GM19468 (cell line): ENCODE results near the gene TPCN2.

Source experiments
- ATAC-seq: cut with Tn5 transposase; IDR thresholded peaks from one replicate; pipeline ENCODE4 v1.9.1; 2021; ENCODE audit warnings: mild to moderate bottlenecking, moderate library complexity, moderate number of reproducible peaks; ENCODE audit not compliant: unreplicated experiment; ENCODE audit errors: extremely low read depth

The TPCN2 gene

GRCh38 chr11:69089258-69089657 lies 40.5 kb downstream of the TPCN2 start:
- no peak for ATAC-seq

GRCh38 chr11:69091638-69092165 lies 43.0 kb downstream of the TPCN2 start:
- no peak for ATAC-seq

- no peak for ATAC-seq
These were observed 43.5 kb downstream of the TPCN2 start for GRCh38 chr11:69092263-69092662.

- no peak for ATAC-seq
These were observed 44.4 kb downstream of the TPCN2 start for GRCh38 chr11:69093106-69093505.

GRCh38 chr11:69094111-69094914 lies 45.6 kb downstream of the TPCN2 start:
- no peak for ATAC-seq

GRCh38 chr11:69094915-69095290 lies 46.2 kb downstream of the TPCN2 start:
- ATAC-seq, result no peak

GRCh38 chr11:69095300-69095699 lies 46.6 kb downstream of the TPCN2 start:
- ATAC-seq, result no peak

GRCh38 chr11:69096473-69096872 lies 47.7 kb downstream of the TPCN2 start:
- no peak for ATAC-seq

GRCh38 chr11:69097263-69097662 lies 48.5 kb downstream of the TPCN2 start:
- no peak for ATAC-seq

GRCh38 chr11:69099180-69099579 lies 50.4 kb downstream of the TPCN2 start:
- ATAC-seq, result no peak

- ATAC-seq, result no peak
These were observed 51.9 kb downstream of the TPCN2 start for GRCh38 chr11:69100454-69101114.

- ATAC-seq, result no peak
These were observed 52.5 kb downstream of the TPCN2 start for GRCh38 chr11:69101115-69101791.

GRCh38 chr11:69101792-69102695 lies 53.3 kb downstream of the TPCN2 start:
- no peak for ATAC-seq

- ATAC-seq, result no peak
These were observed 54.2 kb downstream of the TPCN2 start for GRCh38 chr11:69102732-69103615.

GRCh38 chr11:69104212-69104855 lies 55.6 kb downstream of the TPCN2 start:
- ATAC-seq, result no peak

GRCh38 chr11:69104856-69105395 lies 56.2 kb downstream of the TPCN2 start:
- ATAC-seq, result no peak

GRCh38 chr11:69105461-69106030 lies 56.8 kb downstream of the TPCN2 start:
- no peak for ATAC-seq
